ENCODE data around the gene SLC34A3.
"Not testable (repeated sequence)": the region's sequence is repeated elsewhere in the genome, so short reads cannot be mapped to it uniquely, and the experiment has no call there.

Gene SLC34A3

DNA sequence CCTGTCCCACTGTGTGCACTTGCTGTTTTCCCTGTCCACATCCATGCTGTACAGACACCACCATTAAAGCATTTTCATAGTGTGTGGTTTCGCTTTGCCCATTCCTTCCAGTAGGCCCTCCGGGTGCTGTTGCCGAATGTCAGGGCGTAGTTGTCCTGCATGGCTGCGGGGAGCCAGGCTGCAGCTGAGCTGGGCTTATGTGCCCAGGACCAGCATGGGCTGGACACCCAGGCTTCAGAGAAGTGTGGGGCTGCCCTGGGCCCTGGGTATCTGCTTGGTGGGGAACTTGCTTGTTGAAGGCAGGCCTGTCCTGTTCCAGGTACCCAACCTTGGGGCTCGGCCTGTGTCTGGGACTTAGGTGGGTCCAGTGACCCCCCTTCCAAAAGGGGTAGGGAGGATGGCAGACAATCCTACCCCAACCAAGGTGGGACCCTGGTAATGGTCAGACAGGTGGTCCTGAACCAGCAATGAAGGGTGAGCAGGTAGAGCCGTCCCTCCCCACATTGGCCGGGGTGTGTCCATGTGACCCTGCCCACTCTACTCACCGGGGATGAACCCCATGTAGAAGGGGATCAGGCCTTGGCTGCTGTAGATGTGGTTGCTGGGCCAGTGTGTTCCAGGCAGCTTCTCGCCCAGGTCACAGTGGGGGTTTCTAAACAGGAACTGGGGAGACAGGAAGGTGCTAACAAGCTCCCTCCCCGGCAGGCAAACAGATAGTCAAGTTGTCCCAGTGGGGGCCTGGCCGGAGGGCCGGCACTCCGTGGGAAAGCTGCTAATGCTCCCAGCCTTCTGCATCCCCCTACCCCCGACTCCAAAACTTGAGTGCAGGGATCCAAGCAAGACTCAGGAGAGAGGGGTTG, 13.2 kb downstream of the SLC34A3 start:
- no peak for DNase-seq

DNA sequence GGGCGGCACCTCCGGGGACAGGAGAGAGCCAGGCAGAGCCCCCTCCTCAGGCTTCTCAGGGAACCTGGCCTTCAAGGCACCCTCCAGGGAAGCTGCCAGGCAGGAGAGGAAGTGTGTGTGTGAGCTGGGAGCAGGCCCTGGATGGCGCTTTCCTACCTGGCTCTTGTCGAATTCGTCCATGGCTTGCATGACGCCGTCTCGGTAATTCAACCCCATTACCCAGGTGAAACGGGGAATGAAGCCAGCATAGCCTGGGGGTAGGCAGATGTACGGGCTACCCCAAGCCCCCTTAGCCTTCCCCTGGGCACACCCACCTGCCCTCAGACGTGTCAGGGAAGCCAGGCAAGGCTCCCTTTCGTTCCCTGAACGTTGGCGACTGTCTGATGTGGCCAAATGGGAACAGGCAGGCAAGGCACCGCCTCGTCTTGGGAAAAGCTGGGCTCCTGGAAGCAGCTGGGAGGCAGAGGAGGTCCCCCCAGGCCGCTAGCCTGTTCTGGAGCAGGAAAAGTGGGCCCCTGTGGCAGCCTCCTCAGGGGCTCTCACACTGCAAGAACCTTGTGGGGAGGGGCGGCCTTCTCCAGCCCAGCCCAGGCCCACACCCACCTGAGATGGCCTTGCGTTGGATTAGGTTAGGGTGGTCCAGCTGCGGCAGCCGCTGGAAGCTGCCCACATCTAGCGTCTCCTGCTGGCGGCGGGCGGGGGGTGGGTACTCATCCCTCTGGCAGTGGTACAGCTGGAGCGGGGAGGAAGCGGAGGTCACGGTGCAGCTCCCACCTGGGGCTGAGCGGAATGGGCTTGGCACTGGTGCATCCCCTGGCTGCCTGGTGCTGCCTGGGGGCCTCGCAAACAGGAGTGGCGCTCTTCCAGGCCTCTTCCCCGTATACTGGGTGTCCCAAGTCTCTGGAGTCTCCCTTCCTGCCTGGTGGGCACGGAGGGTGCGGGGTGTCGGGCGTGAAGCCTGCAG, 14.1 kb downstream of the SLC34A3 start:
- DNase-seq = no peak

- no peak for DNase-seq
Observed at GRCh38 chr9:137245450-137246421, 15.0 kb downstream of the SLC34A3 start.

DNA sequence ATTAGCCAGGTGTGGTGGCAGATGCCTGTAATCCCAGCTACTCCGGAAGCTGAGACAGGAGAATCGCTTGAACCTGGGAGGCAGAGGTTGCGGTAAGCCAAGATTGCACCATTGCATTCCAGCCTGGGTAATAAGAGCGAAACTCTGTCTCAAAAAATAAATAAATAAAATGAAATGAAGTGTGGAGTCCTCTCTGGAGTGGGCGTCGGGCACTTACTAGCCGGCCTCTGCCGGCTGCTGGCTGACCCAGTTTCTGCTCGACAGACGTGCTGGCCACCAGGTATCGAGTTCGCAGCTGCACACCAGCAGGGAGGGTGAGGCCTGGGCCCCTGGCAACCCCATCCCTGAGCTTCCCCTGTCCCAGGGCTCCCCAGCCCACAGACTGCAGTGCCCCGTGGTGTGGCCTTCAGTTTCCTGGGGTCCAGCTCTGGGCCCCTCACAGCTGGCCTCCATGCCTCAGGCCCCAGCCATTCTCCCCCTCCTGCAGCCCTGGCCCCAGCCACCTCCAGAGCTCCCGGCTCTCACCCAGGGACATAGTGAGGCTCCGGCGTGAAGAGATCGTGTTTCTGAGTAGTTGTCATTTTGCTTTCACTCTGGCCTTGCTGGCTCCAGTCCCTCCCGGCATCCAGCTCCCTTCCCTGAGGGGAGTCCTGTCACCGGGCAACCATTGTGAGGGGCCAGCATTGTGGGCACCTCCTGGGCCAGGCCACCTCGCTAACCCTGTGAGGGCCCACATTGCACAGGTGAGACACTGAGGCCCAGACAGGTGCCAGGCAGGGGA, 16.6 kb downstream of the SLC34A3 start:
- DNase-seq = peak; percentile 21

DNA sequence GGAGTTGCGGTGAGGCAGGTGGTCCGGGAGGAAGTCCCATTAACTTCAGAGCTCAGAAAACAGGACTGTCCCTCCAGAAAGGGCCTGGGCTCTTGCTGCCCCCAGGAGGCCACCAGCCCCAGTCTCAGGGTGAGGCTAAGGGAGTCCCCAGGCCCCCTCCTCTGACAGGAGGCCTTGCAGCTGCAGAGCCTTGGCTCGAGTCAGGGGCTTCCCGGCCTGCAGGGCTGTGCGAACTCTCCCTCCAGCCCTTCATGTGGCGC, 17.1 kb downstream of the SLC34A3 start:
- DNase-seq = no peak

DNA sequence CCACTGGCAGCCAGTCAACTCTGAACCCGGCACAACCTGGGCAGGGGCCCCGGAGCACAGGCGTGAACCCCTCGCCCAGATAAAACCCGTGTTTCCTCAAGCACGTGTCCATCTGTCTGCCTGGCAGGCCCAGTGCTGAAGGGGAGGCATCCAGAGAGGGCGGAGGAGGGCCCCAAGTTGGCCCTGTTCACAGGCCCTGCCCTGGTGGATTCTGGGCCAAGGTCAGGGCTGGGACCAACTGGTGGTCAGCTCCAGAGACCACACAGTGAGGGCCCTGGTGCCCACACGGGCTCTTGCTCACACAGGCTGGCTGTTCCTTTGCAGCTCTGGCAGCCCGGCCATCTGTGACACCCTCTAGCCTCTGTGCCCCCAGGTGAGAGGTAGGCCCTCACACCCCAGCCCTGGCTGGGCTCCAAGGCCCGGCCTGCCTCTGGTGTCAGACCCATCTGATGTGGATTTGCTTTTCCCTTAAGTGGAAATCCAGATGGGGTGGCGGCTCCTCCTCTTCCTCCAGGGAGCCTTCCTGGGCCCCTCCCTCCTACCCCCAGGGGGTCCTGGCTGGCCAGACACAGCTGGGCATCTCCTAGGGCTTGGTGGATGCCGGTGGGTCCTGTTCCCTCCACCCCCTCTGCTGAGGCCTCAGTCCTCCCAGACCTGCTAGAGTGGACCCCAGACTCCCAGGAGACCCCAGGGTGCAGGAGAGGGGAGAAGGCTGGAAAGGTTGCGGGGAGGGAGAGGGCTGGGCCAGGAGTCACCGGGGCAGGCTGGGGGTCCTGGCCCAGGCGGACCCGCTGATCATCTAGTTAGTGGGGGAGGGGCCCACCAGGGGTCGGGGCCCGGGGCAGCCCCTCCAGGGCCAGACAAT, 19.9 kb downstream of the SLC34A3 start:
- no peak for DNase-seq

GRCh38 chr9:137251194-137251461, 20.4 kb downstream of the SLC34A3 start, which contains the start of gene STPG3:
TSS of gene STPG3 (plus strand) at chr9:137251286. CDS start at chr9:137251287, 1 bp downstream.
- DNase-seq = no peak

GRCh38 chr9:137251490-137252268, 21.0 kb downstream of the SLC34A3 start:
- no peak for DNase-seq

DNA sequence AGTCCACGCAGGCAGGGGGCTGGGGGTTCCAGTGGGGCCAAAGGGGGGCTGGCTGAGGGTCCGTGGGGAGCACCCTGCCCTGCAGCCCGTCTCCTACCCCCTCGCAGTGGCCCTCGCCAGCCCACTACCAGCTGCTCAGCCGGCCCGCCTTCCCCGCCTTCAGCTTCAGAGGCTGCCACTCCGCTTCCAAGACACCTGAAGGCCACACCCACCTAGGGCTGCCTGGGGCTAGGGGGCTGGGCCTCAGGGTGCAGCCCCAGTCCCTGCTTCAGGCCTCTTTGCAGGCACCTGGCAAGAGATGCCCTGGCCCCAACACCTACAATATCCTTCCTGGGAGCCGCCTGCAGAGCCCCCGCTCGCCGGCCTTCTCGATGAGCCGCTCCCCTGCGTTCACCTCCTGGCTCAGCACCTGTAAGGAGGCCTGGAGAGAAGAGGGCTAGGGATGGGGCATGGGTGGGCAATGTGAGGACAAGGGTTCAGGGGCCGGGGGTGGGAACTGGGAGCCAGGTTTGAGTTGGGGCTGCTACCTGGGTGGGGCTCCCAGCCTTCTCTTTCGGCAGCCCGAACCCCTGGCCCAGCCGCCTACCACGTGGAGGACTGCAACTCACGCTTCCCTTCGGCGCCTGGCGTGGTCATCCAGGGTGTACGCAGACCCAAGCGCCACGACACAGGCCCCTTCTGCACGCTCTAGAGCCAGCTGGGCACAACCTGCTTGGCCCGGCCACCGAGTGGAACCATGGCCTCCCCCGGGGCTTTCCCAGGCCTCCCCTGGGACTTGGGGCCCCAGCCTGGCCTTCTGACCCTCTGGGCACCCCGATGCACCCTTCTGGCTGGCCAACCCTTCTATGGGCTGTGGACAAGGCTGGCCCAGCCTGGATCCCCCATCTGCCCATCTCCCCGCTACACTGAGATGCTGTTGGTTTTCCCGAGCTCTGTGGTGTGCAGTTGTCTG, 22.1 kb downstream of the SLC34A3 start:
- no peak for DNase-seq

GRCh38 chr9:137253717-137254623, 23.3 kb downstream of the SLC34A3 start:
- no peak for DNase-seq

DNA sequence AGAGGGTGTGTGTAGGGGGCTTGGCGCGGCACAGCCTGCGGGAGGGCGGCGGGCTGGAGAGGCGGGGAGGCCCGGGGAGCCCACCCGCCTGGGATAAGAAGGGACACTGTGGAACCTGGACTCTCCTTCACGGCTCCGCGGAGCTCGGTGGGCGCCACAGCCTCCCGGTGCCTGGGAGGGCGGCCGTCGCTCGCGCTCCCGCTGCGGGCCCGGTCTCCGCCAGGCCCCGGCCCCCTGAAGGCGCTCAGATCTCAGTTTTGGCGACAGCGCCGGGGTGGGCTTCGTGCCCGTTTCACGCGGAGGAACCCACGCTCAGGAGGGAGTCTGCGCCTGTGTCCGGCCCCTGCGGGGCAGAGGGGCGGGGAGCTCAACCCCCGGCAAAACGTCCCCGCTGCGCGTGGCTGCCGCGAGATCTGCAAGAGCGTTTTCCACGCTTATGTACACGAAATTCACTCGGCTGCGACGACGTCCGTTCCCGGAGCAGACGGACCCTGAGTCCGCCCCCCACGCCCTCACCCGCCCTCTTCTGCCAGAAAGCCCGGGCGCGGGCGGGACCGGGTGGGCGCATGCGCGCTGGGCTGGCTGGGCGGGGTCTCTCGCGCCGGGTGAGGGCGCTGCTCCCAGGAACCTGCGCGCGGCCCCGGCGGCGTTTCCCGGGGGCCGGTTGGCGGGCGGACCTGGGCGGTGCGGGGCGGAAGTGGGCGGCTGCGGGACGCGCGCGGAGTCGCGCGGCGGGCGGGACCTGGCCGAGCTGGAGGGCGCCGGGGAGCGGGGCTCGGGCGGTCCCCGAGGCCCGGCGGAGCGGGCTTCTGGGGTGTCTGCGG, 24.1 kb downstream of the SLC34A3 start, which contains the start of gene NELFB:
Gene NELFB, plus strand, starts transcription at position 704 of the 824 bp plus-strand sequence.
- peak; percentile 87 for DNase-seq

- no peak for DNase-seq
Observed at GRCh38 chr9:137255448-137256114, 24.9 kb downstream of the SLC34A3 start.

DNA sequence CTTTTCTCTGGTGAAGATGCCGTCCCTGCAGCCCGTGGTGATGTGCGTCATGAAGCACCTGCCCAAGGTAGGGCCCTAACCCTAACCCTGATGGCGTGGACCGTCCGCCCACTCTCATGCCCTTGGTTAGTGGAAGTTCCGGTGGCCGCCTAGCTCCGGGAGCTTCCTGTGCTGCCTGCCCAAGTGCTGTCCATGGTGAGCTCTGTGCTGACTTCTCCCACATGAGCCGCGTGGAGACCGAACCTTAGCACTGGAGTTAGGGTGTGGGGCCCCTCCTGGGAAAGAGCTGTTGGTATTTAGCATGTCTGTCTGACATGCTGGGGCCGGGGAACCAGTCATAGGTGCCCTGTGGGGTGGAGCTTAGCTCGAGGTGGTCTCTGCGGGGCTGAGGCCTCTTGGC, 25.7 kb downstream of the SLC34A3 start:
- DNase-seq = no peak

DNA sequence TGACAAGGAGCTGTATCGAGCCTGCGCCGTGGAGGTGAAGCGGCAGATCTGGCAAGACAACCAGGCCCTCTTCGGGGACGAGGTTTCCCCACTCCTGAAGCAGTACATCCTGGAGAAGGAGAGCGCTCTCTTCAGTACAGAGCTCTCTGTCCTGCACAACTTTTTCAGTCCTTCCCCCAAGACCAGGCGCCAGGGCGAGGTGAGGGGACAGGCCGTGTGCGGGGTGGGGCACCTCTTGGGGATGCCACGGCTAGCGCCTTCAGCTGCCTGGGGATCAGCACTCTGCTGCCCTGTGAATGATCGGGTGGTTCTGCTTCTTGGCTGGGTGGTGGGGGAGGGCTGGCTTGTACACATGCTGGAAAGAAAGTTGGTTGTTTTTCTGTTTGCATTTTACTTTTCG, 26.2 kb downstream of the SLC34A3 start:
- DNase-seq = no peak

GRCh38 chr9:137262173-137262908, 31.6 kb downstream of the SLC34A3 start:
- not testable (repeated sequence) for DNase-seq

GRCh38 chr9:137262909-137263285, 32.2 kb downstream of the SLC34A3 start:
- no peak for DNase-seq

Measured in NCI-H1092 (cell line).